ENCODE data around the gene PLXNA4. TPM values are rescaled to one million over a fixed set of nuclear protein-coding genes. Genes with fewer than 3 reads are reported as not detected.

Gene PLXNA4
- total and polyA plus RNA-seq, 2 experiments from 2014 or later, result 0.08 to 0.80 TPM

DNA sequence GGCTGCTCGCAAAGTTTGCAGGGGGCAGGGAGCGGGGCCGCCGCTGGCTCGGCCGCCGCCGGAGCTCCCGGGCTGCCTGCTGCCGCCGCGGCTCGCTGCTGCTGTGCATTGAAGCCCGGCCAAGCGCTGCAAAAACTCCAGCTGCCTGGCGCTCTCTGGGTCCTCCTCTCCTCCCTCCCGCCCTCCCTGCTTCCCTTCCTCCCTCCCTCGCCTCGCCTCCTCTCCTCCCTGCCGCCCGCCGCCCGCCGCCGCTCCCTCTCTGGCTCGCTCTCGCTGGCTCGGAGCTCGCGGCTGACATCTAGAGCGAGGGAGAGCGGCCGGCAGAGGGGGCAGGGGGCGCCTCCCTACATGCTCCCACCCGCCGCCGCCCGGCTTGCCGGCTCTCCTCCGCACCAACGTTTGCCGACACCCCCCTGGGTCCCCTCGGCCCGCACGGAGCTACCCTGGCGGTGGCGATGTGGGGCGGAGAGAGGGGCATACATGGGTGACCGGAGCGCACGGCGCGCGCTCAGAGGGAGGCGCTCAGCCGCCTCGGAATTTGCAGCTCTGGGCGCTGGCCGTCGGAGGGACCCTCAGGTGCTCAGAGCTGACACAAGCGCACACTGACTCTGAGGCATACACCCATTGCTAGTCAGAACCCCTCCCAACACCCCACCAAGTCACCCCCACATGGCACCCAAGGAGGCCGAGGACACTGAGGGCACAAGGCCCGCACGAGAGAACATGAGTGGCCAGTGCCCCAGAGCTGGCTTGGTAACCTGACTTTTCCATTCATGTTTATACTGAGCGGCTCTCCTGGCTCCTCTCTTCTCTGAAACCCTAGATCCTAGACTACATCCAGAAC, 1.2 kb upstream of the PLXNA4 start (continued):
- TF ChIP-seq, protein P1, sequence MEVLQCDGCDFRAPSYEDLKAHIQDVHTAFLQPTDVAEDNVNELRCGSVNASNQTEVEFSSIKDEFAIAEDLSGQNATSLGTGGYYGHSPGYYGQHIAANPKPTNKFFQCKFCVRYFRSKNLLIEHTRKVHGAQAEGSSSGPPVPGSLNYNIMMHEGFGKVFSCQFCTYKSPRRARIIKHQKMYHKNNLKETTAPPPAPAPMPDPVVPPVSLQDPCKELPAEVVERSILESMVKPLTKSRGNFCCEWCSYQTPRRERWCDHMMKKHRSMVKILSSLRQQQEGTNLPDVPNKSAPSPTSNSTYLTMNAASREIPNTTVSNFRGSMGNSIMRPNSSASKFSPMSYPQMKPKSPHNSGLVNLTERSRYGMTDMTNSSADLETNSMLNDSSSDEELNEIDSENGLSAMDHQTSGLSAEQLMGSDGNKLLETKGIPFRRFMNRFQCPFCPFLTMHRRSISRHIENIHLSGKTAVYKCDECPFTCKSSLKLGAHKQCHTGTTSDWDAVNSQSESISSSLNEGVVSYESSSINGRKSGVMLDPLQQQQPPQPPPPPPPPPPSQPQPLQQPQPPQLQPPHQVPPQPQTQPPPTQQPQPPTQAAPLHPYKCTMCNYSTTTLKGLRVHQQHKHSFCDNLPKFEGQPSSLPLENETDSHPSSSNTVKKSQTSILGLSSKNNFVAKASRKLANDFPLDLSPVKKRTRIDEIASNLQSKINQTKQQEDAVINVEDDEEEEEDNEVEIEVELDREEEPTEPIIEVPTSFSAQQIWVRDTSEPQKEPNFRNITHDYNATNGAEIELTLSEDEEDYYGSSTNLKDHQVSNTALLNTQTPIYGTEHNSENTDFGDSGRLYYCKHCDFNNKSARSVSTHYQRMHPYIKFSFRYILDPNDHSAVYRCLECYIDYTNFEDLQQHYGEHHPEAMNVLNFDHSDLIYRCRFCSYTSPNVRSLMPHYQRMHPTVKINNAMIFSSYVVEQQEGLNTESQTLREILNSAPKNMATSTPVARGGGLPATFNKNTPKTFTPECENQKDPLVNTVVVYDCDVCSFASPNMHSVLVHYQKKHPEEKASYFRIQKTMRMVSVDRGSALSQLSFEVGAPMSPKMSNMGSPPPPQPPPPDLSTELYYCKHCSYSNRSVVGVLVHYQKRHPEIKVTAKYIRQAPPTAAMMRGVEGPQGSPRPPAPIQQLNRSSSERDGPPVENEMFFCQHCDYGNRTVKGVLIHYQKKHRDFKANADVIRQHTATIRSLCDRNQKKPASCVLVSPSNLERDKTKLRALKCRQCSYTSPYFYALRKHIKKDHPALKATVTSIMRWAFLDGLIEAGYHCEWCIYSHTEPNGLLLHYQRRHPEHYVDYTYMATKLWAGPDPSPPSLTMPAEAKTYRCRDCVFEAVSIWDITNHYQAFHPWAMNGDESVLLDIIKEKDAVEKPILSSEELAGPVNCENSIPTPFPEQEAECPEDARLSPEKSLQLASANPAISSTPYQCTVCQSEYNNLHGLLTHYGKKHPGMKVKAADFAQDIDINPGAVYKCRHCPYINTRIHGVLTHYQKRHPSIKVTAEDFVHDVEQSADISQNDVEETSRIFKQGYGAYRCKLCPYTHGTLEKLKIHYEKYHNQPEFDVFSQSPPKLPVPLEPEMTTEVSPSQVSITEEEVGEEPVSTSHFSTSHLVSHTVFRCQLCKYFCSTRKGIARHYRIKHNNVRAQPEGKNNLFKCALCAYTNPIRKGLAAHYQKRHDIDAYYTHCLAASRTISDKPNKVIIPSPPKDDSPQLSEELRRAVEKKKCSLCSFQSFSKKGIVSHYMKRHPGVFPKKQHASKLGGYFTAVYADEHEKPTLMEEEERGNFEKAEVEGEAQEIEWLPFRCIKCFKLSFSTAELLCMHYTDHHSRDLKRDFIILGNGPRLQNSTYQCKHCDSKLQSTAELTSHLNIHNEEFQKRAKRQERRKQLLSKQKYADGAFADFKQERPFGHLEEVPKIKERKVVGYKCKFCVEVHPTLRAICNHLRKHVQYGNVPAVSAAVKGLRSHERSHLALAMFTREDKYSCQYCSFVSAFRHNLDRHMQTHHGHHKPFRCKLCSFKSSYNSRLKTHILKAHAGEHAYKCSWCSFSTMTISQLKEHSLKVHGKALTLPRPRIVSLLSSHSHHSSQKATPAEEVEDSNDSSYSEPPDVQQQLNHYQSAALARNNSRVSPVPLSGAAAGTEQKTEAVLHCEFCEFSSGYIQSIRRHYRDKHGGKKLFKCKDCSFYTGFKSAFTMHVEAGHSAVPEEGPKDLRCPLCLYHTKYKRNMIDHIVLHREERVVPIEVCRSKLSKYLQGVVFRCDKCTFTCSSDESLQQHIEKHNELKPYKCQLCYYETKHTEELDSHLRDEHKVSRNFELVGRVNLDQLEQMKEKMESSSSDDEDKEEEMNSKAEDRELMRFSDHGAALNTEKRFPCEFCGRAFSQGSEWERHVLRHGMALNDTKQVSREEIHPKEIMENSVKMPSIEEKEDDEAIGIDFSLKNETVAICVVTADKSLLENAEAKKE (CRISPR knock-in tag; IDR thresholded peaks at IDR 0.05), result no peak
- TF ChIP-seq EZH2phosphoT487 (IDR thresholded peaks at IDR 0.05; ENCODE audit: unreplicated experiment), result peak; percentile 57
- TF ChIP-seq, protein P2, sequence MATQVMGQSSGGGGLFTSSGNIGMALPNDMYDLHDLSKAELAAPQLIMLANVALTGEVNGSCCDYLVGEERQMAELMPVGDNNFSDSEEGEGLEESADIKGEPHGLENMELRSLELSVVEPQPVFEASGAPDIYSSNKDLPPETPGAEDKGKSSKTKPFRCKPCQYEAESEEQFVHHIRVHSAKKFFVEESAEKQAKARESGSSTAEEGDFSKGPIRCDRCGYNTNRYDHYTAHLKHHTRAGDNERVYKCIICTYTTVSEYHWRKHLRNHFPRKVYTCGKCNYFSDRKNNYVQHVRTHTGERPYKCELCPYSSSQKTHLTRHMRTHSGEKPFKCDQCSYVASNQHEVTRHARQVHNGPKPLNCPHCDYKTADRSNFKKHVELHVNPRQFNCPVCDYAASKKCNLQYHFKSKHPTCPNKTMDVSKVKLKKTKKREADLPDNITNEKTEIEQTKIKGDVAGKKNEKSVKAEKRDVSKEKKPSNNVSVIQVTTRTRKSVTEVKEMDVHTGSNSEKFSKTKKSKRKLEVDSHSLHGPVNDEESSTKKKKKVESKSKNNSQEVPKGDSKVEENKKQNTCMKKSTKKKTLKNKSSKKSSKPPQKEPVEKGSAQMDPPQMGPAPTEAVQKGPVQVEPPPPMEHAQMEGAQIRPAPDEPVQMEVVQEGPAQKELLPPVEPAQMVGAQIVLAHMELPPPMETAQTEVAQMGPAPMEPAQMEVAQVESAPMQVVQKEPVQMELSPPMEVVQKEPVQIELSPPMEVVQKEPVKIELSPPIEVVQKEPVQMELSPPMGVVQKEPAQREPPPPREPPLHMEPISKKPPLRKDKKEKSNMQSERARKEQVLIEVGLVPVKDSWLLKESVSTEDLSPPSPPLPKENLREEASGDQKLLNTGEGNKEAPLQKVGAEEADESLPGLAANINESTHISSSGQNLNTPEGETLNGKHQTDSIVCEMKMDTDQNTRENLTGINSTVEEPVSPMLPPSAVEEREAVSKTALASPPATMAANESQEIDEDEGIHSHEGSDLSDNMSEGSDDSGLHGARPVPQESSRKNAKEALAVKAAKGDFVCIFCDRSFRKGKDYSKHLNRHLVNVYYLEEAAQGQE (IDR thresholded peaks at IDR 0.05; ENCODE audit: unreplicated experiment), result no peak
- TF ChIP-seq STAT1 (IDR thresholded peaks at IDR 0.05; ENCODE audit: unreplicated experiment), result no peak
- TF ChIP-seq, protein P3, sequence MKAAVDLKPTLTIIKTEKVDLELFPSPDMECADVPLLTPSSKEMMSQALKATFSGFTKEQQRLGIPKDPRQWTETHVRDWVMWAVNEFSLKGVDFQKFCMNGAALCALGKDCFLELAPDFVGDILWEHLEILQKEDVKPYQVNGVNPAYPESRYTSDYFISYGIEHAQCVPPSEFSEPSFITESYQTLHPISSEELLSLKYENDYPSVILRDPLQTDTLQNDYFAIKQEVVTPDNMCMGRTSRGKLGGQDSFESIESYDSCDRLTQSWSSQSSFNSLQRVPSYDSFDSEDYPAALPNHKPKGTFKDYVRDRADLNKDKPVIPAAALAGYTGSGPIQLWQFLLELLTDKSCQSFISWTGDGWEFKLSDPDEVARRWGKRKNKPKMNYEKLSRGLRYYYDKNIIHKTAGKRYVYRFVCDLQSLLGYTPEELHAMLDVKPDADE (IDR thresholded peaks at IDR 0.05), result no peak
- no peak for TF ChIP-seq NANOG (IDR thresholded peaks at IDR 0.05; ENCODE audit: borderline replicate concordance)
- no peak for TF ChIP-seq POLR2AphosphoS5 (IDR thresholded peaks at IDR 0.05; ENCODE audit: low read depth)
- no peak for TF ChIP-seq CREB1 (CRISPR knock-in tag; IDR thresholded peaks at IDR 0.05; ENCODE audit: low read depth)
- no peak for TF ChIP-seq ZNF331 (CRISPR knock-in tag; IDR thresholded peaks at IDR 0.05; ENCODE audit: low read depth)
- no peak for TF ChIP-seq JUNB (IDR thresholded peaks at IDR 0.05; ENCODE audit: unreplicated experiment)
- peak; percentile 74 for TF ChIP-seq EZH2 (IDR thresholded peaks at IDR 0.05; ENCODE audit: low read depth, unreplicated experiment)

All from GM23338 (cell line).